ENCODE measurements around the gene ICAM5.
"Not testable (repeated sequence)": the region's sequence is repeated elsewhere in the genome, so short reads cannot be mapped to it uniquely, and the experiment has no call there.

The ICAM5 gene

GRCh38 chr19:10270616-10271394 lies 18.9 kb upstream of the ICAM5 start, which contains the start of gene ICAM1:
Gene ICAM1, plus strand, starts transcription at chr19:10271120. Its CDS starts 40 bp downstream, at chr19:10271160.
- no peak for DNase-seq (ENCODE audit: low read depth in 2 of 2)

GRCh38 chr19:10271543-10272086 lies 18.1 kb upstream of the ICAM5 start:
- no peak for DNase-seq (ENCODE audit: low read depth in 2 of 2)

GRCh38 chr19:10274589-10274988 lies 15.2 kb upstream of the ICAM5 start:
- DNase-seq (ENCODE audit: low read depth in 2 of 2) = no peak

GRCh38 chr19:10277795-10278589 lies 11.8 kb upstream of the ICAM5 start:
- DNase-seq (ENCODE audit: low read depth in 2 of 2) = no peak

- DNase-seq (ENCODE audit: low read depth in 2 of 2) = no peak
These were observed 10.8 kb upstream of the ICAM5 start for GRCh38 chr19:10278935-10279334.

GRCh38 chr19:10279737-10280442 lies 9.9 kb upstream of the ICAM5 start:
- no peak for DNase-seq (ENCODE audit: low read depth in 2 of 2)

- DNase-seq (ENCODE audit: low read depth in 2 of 2) = not testable (repeated sequence)
These were observed 7.7 kb upstream of the ICAM5 start for GRCh38 chr19:10282043-10282442.

- no peak for DNase-seq (ENCODE audit: low read depth in 2 of 2)
These were observed 6.3 kb upstream of the ICAM5 start for GRCh38 chr19:10283301-10284064.

GRCh38 chr19:10284065-10284959 lies 5.4 kb upstream of the ICAM5 start:
- no peak for DNase-seq (ENCODE audit: low read depth in 2 of 2)

- DNase-seq (ENCODE audit: low read depth in 2 of 2) = no peak
These were observed 4.8 kb upstream of the ICAM5 start for GRCh38 chr19:10284960-10285278.

- no peak for DNase-seq (ENCODE audit: low read depth in 2 of 2)
These were observed 4.4 kb upstream of the ICAM5 start for GRCh38 chr19:10285393-10285792.

GRCh38 chr19:10286803-10287737 lies 2.7 kb upstream of the ICAM5 start, which contains the start of gene ICAM4:
Gene ICAM4, plus strand, starts transcription at chr19:10286955. Its CDS starts 58 bp downstream, at chr19:10287013.
- no peak for DNase-seq (ENCODE audit: low read depth in 2 of 2)

- DNase-seq (ENCODE audit: low read depth in 2 of 2) = no peak
These were observed 1.0 kb upstream of the ICAM5 start for GRCh38 chr19:10288662-10289166.

- DNase-seq (ENCODE audit: low read depth in 2 of 2) = no peak
These were observed 451 bp upstream of the ICAM5 start for GRCh38 chr19:10289167-10289835.

- no peak for DNase-seq (ENCODE audit: low read depth in 2 of 2)
These were observed 664 bp downstream of the ICAM5 start for GRCh38 chr19:10290357-10290875.

GRCh38 chr19:10290876-10291553 lies 1.3 kb downstream of the ICAM5 start:
- no peak for DNase-seq (ENCODE audit: low read depth in 2 of 2)

GRCh38 chr19:10291554-10292205 lies 1.9 kb downstream of the ICAM5 start:
- no peak for DNase-seq (ENCODE audit: low read depth in 2 of 2)

Measured in fibroblast of skin of left biceps (primary cell).